ENCODE results near the gene MPEG1. TPM values are rescaled to one million over a fixed set of nuclear protein-coding genes. Genes with fewer than 3 reads are reported as not detected.

Gene MPEG1
- polyA plus RNA-seq, 4 donors, result 1.8 to 40.1 (median 7.6) TPM

DNA sequence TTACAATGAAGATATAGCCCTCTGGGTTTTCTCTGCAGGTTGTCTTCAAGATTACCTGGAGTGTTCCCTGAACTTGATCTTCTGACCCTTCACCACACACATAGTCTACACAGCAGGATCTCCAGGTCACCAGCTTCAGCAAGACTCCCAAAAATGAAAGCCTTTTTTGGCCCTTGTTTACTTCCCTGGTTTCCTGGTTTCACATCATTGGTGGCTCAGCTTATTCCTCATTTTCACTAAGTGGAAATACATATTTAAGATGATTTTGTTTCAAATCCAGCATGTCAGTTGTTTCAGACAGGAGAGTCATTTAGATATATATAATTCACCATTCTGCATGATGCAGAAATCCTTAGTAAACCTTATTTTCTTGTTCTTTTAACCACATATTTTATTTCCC, 41.6 kb upstream of the MPEG1 start:
- DNase-seq, result no peak

DNA sequence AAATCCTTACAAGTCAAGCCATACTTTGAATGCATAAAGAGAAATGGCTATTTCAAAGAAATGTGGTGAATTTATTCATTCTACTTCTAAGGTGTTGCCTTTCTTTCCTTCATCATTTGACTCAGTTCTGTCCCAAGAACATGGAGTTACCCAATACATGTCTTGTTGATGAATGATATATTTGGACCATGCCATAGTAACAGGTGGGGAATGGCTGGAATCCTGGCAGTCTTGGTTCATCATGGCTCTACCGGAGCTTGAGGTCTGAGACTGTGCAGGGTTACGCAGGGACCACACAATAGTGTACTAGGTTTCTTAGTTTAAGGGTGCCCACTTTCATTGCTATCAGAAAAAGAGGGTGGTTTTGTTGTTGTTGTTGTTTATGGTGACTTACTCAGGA, 40.3 kb upstream of the MPEG1 start:
- Histone ChIP-seq H3K27me3 (ENCODE audit: control insufficient read depth in 3 of 3, insufficient read depth in 3 of 3, low read length in 3 of 3) (no peaks in the 10 kb centered on the region), H3K4me3 (ENCODE audit: low read depth in 1 of 3, low read length in 3 of 3) (no peak overlapping the region), H3K36me3 (ENCODE audit: control insufficient read depth in 3 of 3, insufficient read depth in 2 of 3, low read depth in 1 of 3, low read length in 3 of 3) (no peaks in the 10 kb centered on the region), H3K9me3 (ENCODE audit: control insufficient read depth in 2 of 2, insufficient read depth in 1 of 2, low read depth in 1 of 2, low read length in 1 of 2) (no peaks in the 10 kb centered on the region), H3K27ac (ENCODE audit: low read depth in 1 of 3, low read length in 2 of 3) (no peak overlapping the region), H3K4me1 (ENCODE audit: control insufficient read depth in 3 of 3, insufficient read depth in 2 of 3, low read depth in 1 of 3, low read length in 2 of 3) (no peaks in the 10 kb centered on the region)
- WGBS, 3 donors, result 92 to 98% (median 94%) methylated on average over 2 of the region's 2 CpGs
- DNase-seq (no peak), FAIRE-seq (no peak)

More for the DNA sequence above, 41.6 kb upstream of the MPEG1 start:
- H3K4me1 ChIP-seq (ENCODE audit: control insufficient read depth in 3 of 3, insufficient read depth in 2 of 3, low read depth in 1 of 3, low read length in 2 of 3), result no peaks in the 10 kb centered on the region
- no peak overlapping the region for H3K27ac ChIP-seq (ENCODE audit: low read depth in 1 of 3, low read length in 2 of 3)
- FAIRE-seq, result no peak
- no peaks in the 10 kb centered on the region for H3K36me3 ChIP-seq (ENCODE audit: control insufficient read depth in 3 of 3, insufficient read depth in 2 of 3, low read depth in 1 of 3, low read length in 3 of 3)
- H3K9me3 ChIP-seq (ENCODE audit: control insufficient read depth in 2 of 2, insufficient read depth in 1 of 2, low read depth in 1 of 2, low read length in 1 of 2), result no peaks in the 10 kb centered on the region
- H3K27me3 ChIP-seq (ENCODE audit: control insufficient read depth in 3 of 3, insufficient read depth in 3 of 3, low read length in 3 of 3), result no peaks in the 10 kb centered on the region
- no peak overlapping the region for H3K4me3 ChIP-seq (ENCODE audit: low read depth in 1 of 3, low read length in 3 of 3)

DNA sequence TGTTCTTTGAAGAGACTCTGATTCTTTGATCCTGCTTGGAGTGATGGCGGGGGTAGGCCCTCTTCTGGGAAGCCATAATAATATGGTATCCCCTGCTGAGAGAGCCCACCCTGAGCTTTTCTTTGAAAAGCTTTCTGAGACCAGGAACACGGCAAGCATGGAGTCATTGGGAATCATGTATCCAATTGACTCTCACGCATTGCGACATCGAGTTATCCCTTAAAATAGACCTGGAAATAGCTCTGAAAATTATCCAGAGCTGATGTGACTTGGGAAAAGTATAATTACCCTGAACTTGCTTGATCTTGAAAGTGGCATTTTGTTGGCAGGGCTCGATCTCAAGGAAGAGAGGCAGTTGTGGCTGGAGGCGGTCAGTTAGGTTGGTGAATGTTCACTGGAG, 36.8 kb upstream of the MPEG1 start:
- no peaks in the 10 kb centered on the region for H3K4me1 ChIP-seq (ENCODE audit: control insufficient read depth in 3 of 3, insufficient read depth in 2 of 3, low read depth in 1 of 3, low read length in 2 of 3)
- no peak overlapping the region for H3K4me3 ChIP-seq (ENCODE audit: low read depth in 1 of 3, low read length in 3 of 3)
- H3K9me3 ChIP-seq (ENCODE audit: control insufficient read depth in 2 of 2, insufficient read depth in 1 of 2, low read depth in 1 of 2, low read length in 1 of 2), result no peaks in the 10 kb centered on the region
- no peaks in the 10 kb centered on the region for H3K36me3 ChIP-seq (ENCODE audit: control insufficient read depth in 3 of 3, insufficient read depth in 2 of 3, low read depth in 1 of 3, low read length in 3 of 3)
- no peak overlapping the region for H3K27ac ChIP-seq (ENCODE audit: low read depth in 1 of 3, low read length in 2 of 3)
- no peak for DNase-seq
- 84 to 92% (median 87%) methylated on average over 7 of the region's 7 CpGs for WGBS, 3 donors
- peaks cover 0 to 4% (median 0%) of the 10 kb centered on the region in 3 donors for H3K27me3 ChIP-seq (ENCODE audit: control insufficient read depth in 3 of 3, insufficient read depth in 3 of 3, low read length in 3 of 3)
- no peak for FAIRE-seq

DNA sequence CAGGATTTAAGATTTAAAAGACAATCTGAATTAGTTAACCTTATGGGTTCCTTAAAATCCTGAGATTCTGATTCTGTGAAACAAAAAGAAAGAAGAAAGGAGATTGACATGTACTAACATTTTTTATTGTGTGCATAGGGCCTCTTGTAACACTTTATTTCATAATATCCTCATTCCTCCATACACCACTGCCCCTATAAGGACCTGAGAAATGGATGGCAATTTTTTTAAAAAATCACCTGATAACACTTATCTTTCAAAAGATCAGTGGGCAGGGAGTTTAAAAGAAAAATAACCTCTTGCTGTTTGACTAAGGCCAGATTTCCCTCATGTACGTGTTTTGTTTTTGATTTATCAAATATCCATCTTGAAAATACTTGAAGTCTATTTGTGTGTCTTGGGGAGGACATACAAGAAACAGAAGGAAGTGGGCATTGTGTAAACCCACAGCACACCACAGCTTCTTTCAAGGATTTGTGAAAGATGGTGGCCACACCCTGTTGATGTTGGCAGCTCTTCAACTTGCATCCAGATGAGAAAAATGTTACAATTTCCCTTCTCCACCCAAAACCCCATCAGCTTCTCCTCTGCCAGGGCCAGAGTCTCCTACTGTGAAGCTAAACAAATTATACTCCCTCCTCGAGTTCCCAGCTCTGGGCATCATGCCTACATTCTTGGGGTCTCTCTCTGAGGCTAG, 35.0 kb upstream of the MPEG1 start:
- DNase-seq (no peak), FAIRE-seq (no peak)
- H3K27me3 ChIP-seq (ENCODE audit: control insufficient read depth in 3 of 3, insufficient read depth in 3 of 3, low read length in 3 of 3), result peaks cover 0 to 4% (median 0%) of the 10 kb centered on the region in 3 donors
- H3K4me3 ChIP-seq (ENCODE audit: low read depth in 1 of 3, low read length in 3 of 3), result no peak overlapping the region
- no peaks in the 10 kb centered on the region for H3K9me3 ChIP-seq (ENCODE audit: control insufficient read depth in 2 of 2, insufficient read depth in 1 of 2, low read depth in 1 of 2, low read length in 1 of 2)
- H3K36me3 ChIP-seq (ENCODE audit: control insufficient read depth in 3 of 3, insufficient read depth in 2 of 3, low read depth in 1 of 3, low read length in 3 of 3), result no peaks in the 10 kb centered on the region
- H3K27ac ChIP-seq (ENCODE audit: low read depth in 1 of 3, low read length in 2 of 3), result no peak overlapping the region
- H3K4me1 ChIP-seq (ENCODE audit: control insufficient read depth in 3 of 3, insufficient read depth in 2 of 3, low read depth in 1 of 3, low read length in 2 of 3), result no peaks in the 10 kb centered on the region
- 31 to 45% (median 33%) methylated on average over 2 of the region's 2 CpGs for WGBS, 3 donors

DNA sequence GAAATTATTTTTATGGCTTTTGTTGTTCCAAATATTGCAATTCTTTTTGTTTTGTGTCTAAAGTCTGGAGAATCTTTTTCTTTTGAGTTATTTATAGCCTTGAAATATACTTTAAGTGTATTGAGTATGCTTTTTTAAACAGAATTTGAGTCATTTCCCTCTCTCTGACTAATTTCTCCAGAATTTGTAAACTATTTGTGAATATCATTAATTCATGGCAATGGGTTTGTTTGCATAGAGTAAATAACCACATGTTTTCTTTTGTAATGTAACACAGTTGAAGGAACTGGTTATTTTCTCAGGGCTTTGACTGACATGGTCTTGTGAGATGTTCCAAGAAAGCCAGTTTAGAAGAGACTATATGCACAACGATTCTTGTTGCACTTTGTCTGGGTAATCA, 30.9 kb upstream of the MPEG1 start:
- 75 to 83% (median 77%) methylated on average over 1 of the region's 1 CpG for WGBS, 3 donors
- peaks cover 0 to 3% of the 10 kb centered on the region in 2 donors for H3K9me3 ChIP-seq (ENCODE audit: control insufficient read depth in 2 of 2, insufficient read depth in 1 of 2, low read depth in 1 of 2, low read length in 1 of 2)
- FAIRE-seq (no peak), DNase-seq (no peak)
- H3K27ac ChIP-seq (ENCODE audit: low read depth in 1 of 3, low read length in 2 of 3), result no peak overlapping the region
- no peaks in the 10 kb centered on the region for H3K4me1 ChIP-seq (ENCODE audit: control insufficient read depth in 3 of 3, insufficient read depth in 2 of 3, low read depth in 1 of 3, low read length in 2 of 3)
- H3K36me3 ChIP-seq (ENCODE audit: control insufficient read depth in 3 of 3, insufficient read depth in 2 of 3, low read depth in 1 of 3, low read length in 3 of 3), result no peaks in the 10 kb centered on the region
- H3K27me3 ChIP-seq (ENCODE audit: control insufficient read depth in 3 of 3, insufficient read depth in 3 of 3, low read length in 3 of 3), result peaks cover 0 to 4% (median 0%) of the 10 kb centered on the region in 3 donors
- H3K4me3 ChIP-seq (ENCODE audit: low read depth in 1 of 3, low read length in 3 of 3), result no peak overlapping the region

DNA sequence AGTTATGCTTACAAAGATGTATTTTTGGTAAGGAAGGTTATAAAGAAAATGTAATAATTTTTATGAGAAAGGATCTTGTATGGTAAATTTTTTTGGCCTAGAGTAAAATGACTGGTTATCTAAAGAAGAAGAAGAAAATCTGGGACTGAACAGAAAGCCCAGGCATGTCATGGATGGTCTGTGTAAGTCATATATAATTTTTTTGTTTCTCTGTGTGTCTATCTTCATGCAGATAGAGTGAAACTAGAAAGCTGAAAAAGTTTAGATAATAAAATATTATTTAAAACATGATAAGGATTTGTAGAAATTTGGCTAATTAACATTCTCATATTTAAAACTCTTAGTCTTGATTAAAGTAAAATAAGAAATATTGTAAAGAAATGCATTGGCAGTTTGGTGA, 27.6 kb upstream of the MPEG1 start:
- DNase-seq, result no peak
- Histone ChIP-seq H3K9me3 (ENCODE audit: control insufficient read depth in 2 of 2, insufficient read depth in 1 of 2, low read depth in 1 of 2, low read length in 1 of 2) (peaks cover 0 to 3% of the 10 kb centered on the region in 2 donors), H3K4me1 (ENCODE audit: control insufficient read depth in 3 of 3, insufficient read depth in 2 of 3, low read depth in 1 of 3, low read length in 2 of 3) (no peaks in the 10 kb centered on the region), H3K27ac (ENCODE audit: low read depth in 1 of 3, low read length in 2 of 3) (no peak overlapping the region), H3K4me3 (ENCODE audit: low read depth in 1 of 3, low read length in 3 of 3) (no peak overlapping the region), H3K36me3 (ENCODE audit: control insufficient read depth in 3 of 3, insufficient read depth in 2 of 3, low read depth in 1 of 3, low read length in 3 of 3) (no peaks in the 10 kb centered on the region), H3K27me3 (ENCODE audit: control insufficient read depth in 3 of 3, insufficient read depth in 3 of 3, low read length in 3 of 3) (no peaks in the 10 kb centered on the region)
- FAIRE-seq, result no peak

DNA sequence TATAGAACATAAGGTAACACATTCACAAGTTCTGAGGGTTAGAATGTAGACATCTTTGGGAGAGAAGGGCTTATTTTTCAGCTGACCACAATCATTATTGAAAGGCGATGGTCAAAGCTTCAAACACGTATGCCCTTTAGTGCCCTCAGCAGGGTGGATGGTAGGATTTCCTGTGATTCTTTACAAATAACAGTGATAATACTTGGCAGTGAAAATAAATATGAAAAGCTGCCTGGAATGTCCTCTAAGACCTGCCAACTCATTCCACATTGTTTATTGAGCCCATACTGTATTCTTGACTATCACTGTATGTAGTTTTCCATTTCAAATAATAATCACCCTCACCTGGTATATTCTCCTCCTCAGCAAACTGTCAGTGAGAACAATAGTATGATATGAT, 13.7 kb upstream of the MPEG1 start:
- DNase-seq (no peak), FAIRE-seq (no peak)
- peaks cover 0 to 3% (median 0%) of the 10 kb centered on the region in 3 donors for H3K4me1 ChIP-seq (ENCODE audit: control insufficient read depth in 3 of 3, insufficient read depth in 2 of 3, low read depth in 1 of 3, low read length in 2 of 3)
- H3K27ac ChIP-seq (ENCODE audit: low read depth in 1 of 3, low read length in 2 of 3), result no peak overlapping the region
- H3K9me3 ChIP-seq (ENCODE audit: control insufficient read depth in 2 of 2, insufficient read depth in 1 of 2, low read depth in 1 of 2, low read length in 1 of 2), result peaks cover 0 to 3% of the 10 kb centered on the region in 2 donors
- WGBS, 3 donors, result 70 to 82% (median 79%) methylated on average over 2 of the region's 2 CpGs
- no peaks in the 10 kb centered on the region for H3K36me3 ChIP-seq (ENCODE audit: control insufficient read depth in 3 of 3, insufficient read depth in 2 of 3, low read depth in 1 of 3, low read length in 3 of 3)
- no peaks in the 10 kb centered on the region for H3K27me3 ChIP-seq (ENCODE audit: control insufficient read depth in 3 of 3, insufficient read depth in 3 of 3, low read length in 3 of 3)
- H3K4me3 ChIP-seq (ENCODE audit: low read depth in 1 of 3, low read length in 3 of 3), result no peak overlapping the region

DNA sequence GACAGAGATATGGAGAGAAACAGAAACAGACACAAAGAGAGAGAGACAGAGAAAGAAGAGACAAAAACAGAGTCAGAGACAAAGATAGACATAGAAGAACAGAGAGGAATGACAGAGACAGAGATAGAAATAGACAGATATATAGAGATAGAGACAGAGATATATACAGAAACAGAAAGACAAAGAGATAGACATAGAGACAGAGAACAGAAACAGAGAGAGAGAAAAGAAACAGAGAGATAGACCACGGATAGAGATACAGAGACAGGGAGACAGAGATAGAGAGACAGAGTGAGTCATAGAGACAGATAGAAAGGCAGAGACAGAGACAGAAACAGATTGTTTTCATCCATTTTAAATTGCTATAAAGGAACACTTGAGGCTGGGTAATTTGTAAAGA, 12.3 kb upstream of the MPEG1 start:
- 61 to 77% (median 67%) methylated on average over 1 of the region's 1 CpG for WGBS, 3 donors

DNA sequence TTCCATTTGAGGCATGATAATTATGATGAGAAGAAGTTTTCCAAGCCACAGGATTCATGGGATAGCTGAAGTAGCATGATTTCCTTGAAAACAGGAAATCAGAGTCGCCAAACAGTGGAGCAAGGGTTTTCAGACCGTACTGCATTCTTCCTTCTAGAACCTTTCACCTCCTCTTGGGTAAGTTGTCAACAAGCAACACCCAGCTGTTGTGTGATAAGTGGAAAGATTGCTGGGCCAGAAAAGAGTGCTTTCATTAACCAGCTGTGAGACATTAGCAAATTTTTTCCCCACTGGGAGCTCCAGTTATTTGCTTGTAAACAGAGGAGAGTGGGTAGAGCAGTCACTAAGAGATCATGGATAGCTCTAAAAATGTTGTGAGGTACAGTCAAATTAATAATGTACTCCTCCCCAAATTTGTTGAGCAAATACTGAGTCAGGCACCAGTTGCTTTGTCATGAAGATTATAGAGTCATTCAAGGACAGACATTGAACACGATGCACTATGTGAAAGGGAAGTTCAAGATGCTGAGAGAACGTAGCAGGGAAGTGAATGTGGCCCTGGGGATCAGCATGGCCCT, 11.7 kb upstream of the MPEG1 start:
- H3K27me3 ChIP-seq (ENCODE audit: control insufficient read depth in 3 of 3, insufficient read depth in 3 of 3, low read length in 3 of 3), result no peaks in the 10 kb centered on the region
- no peaks in the 10 kb centered on the region for H3K36me3 ChIP-seq (ENCODE audit: control insufficient read depth in 3 of 3, insufficient read depth in 2 of 3, low read depth in 1 of 3, low read length in 3 of 3)
- no peaks in the 10 kb centered on the region for H3K9me3 ChIP-seq (ENCODE audit: control insufficient read depth in 2 of 2, insufficient read depth in 1 of 2, low read depth in 1 of 2, low read length in 1 of 2)
- H3K27ac ChIP-seq (ENCODE audit: low read depth in 1 of 3, low read length in 2 of 3), result peak overlapping the region in 2 of 3 donors; percentile 36 to 77
- 29 to 51% (median 42%) methylated on average over 4 of the region's 4 CpGs for WGBS, 3 donors
- DNase-seq (no peak), FAIRE-seq (no peak)
- no peak overlapping the region for H3K4me3 ChIP-seq (ENCODE audit: low read depth in 1 of 3, low read length in 3 of 3)
- H3K4me1 ChIP-seq (ENCODE audit: control insufficient read depth in 3 of 3, insufficient read depth in 2 of 3, low read depth in 1 of 3, low read length in 2 of 3), result peaks cover 0 to 3% (median 0%) of the 10 kb centered on the region in 3 donors

More for the DNA sequence above, 12.3 kb upstream of the MPEG1 start:
- FAIRE-seq (no peak), DNase-seq (no peak)
- H3K4me3 ChIP-seq (ENCODE audit: low read depth in 1 of 3, low read length in 3 of 3), result no peak overlapping the region
- H3K4me1 ChIP-seq (ENCODE audit: control insufficient read depth in 3 of 3, insufficient read depth in 2 of 3, low read depth in 1 of 3, low read length in 2 of 3), result peaks cover 0 to 3% (median 0%) of the 10 kb centered on the region in 3 donors
- no peaks in the 10 kb centered on the region for H3K36me3 ChIP-seq (ENCODE audit: control insufficient read depth in 3 of 3, insufficient read depth in 2 of 3, low read depth in 1 of 3, low read length in 3 of 3)
- H3K27ac ChIP-seq (ENCODE audit: low read depth in 1 of 3, low read length in 2 of 3), result peak overlapping the region in 1 of 3 donors; percentile 6
- no peaks in the 10 kb centered on the region for H3K27me3 ChIP-seq (ENCODE audit: control insufficient read depth in 3 of 3, insufficient read depth in 3 of 3, low read length in 3 of 3)
- no peaks in the 10 kb centered on the region for H3K9me3 ChIP-seq (ENCODE audit: control insufficient read depth in 2 of 2, insufficient read depth in 1 of 2, low read depth in 1 of 2, low read length in 1 of 2)
